Subcutaneous adipose tissue (tissue), 4 donors: ENCODE results near the gene AGAP1. TPM values are rescaled to one million over a fixed set of nuclear protein-coding genes. Genes with fewer than 3 reads are reported as not detected.

Source experiments
- CTCF ChIP-seq: fragments of 450-650 bp; IDR thresholded peaks from one replicate; pipeline ENCODE4 v1.5.1; 2016; ENCODE audit warnings: low read depth, mild to moderate bottlenecking, control low read depth, antibody characterized with exemption, moderate library complexity
- total RNA-seq, 4 donors: library from RNA; depleted of rRNA; stranded (reverse); fragments of >200 nt; gene quantifications; one replicate each; pipeline ENCODE4 v1.1.0, GENCODE V29; 2016

The AGAP1 gene
- total RNA-seq, 4 donors from 2014 or later, result 13.6 to 26.3 (median 23.6) TPM

- no peak for TF ChIP-seq CTCF
Measured at GRCh38 chr2:235841863-235842262, 348.0 kb downstream of the AGAP1 start.

- TF ChIP-seq CTCF, result no peak
Measured at GRCh38 chr2:235842941-235843340, 349.1 kb downstream of the AGAP1 start.

- TF ChIP-seq CTCF, result no peak
Measured at GRCh38 chr2:235843591-235844395, 349.9 kb downstream of the AGAP1 start.

DNA sequence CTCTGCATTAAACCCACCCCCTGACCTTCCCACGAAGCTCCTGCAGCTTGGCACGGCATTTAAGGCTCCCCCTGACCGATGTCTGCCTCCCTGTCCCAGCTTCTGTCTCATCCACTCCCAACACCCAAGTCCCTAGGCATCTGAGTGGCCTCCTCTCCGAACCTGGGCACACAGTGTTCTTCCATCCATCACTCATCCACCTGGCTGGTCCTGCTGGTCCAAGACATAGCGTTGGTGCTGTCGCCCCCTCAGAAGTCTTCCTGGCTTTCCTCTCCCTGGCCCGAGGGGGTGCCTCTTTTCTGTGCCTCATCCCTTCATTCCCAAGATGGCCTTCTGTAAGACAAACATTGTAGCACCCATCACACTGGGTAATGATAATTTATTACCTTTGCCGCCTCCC, 350.7 kb downstream of the AGAP1 start:
- TF ChIP-seq CTCF, result no peak

DNA sequence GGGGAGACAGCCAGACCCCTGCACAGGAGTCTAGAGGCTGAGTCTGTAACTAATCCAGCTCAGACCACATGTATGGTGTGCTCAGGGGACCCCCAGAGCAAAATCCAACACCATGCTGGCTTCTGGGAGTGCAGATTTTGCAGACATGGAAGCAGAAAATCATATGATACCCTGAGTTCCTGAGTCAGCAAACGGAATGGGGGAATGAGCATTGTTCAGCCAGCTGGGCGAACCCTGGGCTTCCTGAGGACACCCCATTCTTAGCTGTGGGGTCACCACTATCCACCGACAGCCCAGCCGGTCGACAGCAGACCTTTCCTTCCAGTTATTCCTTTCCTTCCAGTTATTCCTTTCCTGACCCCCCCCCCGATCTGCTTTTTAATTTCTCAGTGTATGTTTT, 351.4 kb downstream of the AGAP1 start:
- TF ChIP-seq CTCF, result no peak

DNA sequence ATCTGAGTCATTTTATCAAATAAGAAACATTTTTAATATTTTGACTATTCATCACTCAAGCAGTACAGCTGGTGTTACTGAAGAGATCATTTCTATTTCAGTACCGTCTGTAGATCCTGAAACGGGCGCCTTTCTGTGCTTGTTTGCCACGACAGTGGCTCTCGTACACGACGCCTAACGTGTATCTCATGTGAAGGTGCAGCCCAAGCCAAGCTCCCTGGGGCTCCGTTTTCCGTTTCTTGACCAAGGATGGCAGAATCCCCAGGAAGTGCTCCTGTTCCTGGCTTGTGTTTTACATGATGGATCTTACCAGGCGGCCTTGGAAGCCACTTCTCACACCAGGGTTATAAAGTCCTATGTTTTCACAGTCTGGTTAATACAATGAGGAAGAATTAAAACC, 353.7 kb downstream of the AGAP1 start:
- no peak for TF ChIP-seq CTCF

GRCh38 chr2:235848055-235848454, 354.2 kb downstream of the AGAP1 start:
- no peak for TF ChIP-seq CTCF
